Measurements from ENCODE around the gene ECT2.

- TF ChIP-seq POLR2A (IDR thresholded peaks at IDR 0.05) (no peak), POLR2AphosphoS5 (IDR thresholded peaks at IDR 0.05) (no peak)
- TF ChIP-seq, protein P1, sequence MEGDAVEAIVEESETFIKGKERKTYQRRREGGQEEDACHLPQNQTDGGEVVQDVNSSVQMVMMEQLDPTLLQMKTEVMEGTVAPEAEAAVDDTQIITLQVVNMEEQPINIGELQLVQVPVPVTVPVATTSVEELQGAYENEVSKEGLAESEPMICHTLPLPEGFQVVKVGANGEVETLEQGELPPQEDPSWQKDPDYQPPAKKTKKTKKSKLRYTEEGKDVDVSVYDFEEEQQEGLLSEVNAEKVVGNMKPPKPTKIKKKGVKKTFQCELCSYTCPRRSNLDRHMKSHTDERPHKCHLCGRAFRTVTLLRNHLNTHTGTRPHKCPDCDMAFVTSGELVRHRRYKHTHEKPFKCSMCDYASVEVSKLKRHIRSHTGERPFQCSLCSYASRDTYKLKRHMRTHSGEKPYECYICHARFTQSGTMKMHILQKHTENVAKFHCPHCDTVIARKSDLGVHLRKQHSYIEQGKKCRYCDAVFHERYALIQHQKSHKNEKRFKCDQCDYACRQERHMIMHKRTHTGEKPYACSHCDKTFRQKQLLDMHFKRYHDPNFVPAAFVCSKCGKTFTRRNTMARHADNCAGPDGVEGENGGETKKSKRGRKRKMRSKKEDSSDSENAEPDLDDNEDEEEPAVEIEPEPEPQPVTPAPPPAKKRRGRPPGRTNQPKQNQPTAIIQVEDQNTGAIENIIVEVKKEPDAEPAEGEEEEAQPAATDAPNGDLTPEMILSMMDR (IDR thresholded peaks at IDR 0.05) = no peak
Measured at GRCh38 chr3:172815857-172816256, 65.3 kb downstream of the ECT2 start.
